Cortex of kidney (tissue), 1 donor: ENCODE data around the gene KCNIP1.

Source experiments
- DNase-seq: peaks from one replicate; lab custom pipeline; 2025; lab: John Stamatoyannopoulos, UW

Gene KCNIP1

DNA sequence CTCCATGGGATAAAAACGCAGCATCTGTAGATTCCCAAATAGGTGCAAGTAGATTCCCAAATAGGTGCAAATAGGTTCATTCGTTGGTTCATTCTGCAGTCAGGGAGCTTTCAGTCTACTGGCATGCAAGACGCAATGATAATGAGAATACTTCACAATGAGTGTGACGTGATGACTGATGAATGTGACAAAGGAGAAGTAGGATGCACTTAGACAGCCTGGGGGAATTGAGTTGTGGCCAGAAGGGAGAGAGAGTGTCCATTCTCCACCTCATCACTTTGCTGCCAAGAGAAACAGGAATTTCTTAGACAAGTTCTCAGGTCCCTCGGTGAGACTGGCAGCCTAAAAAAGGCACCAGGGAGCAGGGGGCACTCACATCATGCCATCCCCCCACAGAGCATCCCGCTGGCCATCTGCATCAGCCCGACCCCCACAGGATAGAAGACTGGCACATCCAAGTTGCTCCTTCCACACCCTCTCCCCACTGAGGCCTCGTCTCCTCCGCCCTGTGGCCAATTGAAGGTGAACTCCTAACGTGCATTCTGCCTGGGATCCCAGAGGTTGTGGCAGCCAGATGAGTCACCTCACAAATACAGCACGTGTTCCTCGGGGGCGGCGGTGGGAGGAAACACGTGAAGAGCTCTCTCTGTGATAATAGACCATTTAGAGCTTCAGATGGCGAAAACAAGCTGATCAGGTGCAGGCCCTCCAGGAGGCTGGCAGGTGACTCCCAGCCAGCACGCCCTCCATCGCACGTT lies 19.9 kb upstream of the KCNIP1 start:
- DNase-seq, result no peak

DNA sequence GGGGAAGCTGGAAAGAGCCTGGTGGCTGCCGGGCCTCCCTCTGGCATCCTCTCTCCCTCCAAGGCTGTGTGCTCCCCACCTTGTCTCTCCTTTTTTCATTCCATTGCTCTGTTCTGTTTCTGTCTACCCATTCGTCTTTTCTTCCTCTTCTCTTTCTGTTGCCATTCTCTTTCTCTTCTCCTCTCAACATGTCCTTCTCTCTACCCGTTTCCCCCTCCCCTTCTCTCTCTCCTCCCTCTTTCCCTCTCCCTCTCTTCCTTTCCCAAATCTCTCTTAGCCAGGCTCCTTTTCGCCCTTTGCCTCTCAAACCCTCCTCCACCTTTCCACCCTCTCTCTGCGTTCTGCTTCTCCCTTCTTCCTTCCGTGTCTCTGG lies 19.4 kb upstream of the KCNIP1 start:
- DNase-seq, result no peak

DNA sequence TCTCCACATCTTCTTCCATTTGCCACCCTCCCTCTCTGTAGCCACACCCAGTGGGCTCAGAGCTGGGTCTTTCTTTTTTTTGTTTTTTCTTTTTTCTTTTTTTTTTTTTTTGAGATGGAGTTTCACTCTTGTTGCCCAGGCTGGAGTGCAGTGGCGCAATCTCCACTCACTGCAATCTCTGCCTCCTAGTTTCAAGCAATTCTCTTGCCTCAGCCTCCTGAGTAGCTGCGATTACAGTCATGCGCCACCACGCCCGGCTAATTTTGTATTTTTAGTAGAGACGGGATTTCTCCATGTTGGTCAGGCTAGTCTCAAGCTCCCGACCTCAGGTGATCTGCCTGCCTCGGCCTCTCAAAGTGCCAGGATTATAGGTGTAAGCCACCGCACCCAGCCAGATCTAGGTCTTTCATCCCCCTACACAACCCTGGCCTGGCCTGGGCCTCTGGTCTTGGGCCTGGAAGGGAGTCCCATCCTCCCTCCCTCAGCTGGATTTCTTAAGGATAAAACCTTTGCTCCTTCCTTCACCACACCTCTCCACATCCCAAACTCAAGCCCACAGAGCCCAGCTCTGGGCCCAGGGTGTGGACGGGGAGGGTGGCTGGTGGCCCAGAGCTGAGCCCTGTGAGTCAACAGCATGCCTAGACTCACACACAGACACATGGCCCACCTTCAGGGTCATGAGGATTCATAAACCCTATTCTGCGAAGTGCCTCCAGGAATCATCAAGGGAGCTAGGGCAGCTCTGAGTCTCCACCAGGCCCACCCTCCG lies 18.8 kb upstream of the KCNIP1 start:
- DNase-seq, result no peak

DNA sequence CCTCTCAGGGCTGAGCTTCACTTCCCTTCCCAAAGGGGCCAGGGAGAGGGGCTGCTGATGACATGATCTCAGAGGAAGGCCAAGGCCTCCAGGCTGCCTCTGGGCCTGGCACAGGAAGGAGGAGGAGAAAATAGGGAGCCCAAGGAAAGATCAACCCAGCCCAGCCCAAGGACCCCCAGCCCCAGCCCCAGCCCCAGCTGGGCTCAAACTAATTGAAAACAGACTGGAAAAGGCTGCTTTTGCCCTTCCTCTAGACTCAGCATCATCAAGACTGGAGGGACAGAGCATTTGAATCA lies 18.3 kb upstream of the KCNIP1 start:
- DNase-seq, result no peak

DNA sequence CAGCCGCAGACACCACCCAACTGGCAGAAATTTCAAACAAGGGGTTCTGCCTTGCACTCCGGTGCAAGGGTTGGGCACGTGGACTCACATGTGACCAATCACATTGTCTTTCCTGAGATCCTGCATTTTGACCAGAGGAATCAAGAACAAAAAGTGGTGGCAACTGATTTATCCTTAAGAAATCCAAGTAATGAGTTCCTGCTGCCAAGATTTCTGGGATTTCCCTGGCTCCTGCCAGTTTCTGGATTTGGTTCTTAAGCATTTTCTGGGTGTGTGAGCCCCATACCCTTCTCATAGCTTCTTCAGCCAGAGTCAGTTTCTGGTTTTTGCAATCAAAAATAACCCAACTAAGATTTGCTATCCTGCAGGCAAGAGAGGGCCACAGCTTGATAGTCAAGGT lies 17.4 kb upstream of the KCNIP1 start:
- no peak for DNase-seq

DNA sequence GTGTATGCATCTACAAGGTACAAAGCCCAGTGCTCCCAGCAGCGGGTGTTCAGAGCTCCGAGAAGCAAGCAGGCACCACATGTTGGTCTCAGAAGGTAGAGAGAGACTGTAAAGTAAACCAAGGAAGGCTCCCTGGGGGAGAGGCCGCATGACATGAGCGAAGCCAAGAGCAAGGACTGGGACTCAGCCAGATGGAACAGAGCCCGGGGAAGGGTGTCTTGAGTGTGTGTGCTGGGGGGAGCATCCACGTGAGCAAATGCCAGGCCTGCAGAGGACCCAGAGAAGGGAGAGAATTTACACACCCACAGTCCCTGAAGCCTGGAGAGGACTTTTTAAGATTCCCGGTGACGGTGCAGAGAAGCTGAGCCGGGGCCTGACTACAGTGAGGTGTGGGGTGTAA lies 15.2 kb upstream of the KCNIP1 start:
- no peak for DNase-seq

DNA sequence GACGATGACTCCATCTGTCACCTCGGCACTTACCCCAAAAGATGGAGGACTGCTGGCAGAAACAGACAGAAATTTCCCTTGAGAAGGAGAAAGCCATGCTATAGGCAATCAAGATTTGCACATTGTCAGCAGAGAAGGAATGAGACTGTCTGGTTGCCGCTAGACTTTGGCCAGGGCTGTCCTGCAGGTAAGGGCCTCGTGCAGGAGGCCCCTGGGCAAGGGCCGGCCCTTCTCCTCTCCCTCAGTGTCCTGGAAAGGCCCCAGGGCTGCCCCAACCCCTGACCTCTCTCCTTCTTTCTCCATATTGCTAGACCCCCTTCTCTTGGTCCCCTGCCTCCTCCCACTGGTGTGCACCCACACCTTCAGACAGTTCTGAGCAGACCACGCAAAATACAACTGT lies 14.6 kb upstream of the KCNIP1 start:
- DNase-seq, result no peak

DNA sequence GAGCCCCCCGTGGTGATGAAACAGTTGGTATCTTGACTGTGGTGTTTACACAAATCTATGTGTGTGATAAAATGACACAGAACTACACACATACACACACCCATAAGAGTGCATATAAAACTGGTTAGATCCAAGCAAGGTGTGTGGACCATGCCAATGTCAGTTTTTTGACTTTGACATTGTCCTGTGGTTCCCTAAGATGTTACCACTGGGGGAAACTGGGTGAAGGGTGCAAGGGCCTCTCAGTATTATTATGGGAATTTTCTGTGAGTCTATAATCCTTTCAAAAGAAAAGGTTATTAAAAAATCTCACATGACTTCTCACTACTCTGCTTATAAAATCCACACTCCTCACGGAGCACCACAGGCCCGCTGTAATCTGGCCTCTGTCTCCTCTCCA lies 13.4 kb upstream of the KCNIP1 start:
- no peak for DNase-seq

DNA sequence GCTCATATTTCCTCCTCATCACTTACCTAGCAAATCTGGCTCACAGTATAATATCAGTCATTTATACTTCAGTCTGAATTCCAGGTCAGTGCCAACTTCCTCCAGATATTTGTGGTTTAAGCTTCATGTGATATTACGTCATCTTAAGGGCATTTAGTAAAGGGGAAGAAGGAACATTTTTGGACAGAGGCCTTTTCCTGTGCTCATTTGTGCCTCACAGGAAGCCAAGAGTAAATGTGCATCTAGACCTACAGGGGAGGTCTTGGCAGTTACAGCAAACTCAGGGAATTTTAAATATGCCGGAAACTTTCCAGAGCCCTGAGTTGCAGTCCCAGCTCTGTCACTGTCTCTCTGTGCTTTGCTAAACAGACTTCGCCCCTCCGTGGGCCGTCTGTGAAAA lies 12.3 kb upstream of the KCNIP1 start:
- no peak for DNase-seq

DNA sequence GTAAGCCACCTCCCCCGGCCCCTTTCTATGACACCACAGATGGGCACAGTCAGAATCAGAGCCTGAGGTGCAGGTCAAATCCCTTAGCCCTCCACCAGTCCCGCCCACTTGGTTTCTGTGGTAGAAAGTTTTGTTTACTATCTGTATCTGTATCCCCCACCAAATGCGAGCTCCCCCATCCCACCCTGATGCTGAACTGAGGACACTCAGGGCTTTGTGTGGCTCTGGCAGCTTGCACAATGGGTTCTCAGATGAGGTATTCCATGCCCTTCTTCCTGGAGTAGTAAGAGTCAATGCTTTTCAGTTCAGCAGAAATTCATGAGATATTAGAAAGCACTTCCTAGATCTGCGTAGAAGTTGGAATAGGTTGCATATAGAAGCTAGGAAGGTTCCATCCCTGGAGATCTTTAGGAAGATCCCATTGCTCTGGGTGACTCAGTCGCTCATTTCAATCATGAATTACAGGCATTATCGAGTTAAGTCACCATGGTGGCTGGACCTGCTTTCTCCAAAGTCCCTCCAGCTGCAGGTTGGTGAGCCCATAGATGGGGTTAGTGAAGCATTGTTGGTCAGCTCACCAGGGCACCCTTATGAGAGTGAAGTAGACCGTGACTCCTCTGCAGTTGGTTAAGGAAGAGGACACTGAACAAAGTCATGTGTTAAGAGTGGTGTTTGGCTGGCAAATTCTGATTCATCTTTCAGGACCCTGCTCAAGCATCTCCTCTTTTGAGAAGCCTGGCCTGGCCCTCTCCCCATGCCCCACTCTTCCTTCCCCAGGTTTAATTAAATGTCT lies 10.6 kb upstream of the KCNIP1 start:
- no peak for DNase-seq

DNA sequence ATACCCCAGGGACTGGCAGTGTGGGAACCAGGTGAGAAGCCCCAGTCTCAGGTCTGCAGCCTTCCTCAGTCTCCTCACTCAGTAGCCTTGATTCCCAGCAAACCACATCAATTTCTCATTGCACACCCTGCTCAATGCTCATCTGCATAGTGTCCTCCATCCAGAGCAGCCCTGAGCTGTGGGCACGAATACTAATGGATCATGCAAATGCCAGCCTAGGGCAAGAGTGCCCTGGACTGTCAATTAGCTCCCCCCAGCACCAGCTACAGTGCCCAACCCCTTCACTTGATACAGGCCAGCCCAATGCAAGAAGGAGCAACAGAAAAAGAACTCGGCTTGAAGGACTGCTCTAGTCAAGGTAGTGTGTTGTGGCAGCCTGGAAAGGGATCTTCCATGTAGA lies 9.8 kb upstream of the KCNIP1 start:
- DNase-seq, result no peak

DNA sequence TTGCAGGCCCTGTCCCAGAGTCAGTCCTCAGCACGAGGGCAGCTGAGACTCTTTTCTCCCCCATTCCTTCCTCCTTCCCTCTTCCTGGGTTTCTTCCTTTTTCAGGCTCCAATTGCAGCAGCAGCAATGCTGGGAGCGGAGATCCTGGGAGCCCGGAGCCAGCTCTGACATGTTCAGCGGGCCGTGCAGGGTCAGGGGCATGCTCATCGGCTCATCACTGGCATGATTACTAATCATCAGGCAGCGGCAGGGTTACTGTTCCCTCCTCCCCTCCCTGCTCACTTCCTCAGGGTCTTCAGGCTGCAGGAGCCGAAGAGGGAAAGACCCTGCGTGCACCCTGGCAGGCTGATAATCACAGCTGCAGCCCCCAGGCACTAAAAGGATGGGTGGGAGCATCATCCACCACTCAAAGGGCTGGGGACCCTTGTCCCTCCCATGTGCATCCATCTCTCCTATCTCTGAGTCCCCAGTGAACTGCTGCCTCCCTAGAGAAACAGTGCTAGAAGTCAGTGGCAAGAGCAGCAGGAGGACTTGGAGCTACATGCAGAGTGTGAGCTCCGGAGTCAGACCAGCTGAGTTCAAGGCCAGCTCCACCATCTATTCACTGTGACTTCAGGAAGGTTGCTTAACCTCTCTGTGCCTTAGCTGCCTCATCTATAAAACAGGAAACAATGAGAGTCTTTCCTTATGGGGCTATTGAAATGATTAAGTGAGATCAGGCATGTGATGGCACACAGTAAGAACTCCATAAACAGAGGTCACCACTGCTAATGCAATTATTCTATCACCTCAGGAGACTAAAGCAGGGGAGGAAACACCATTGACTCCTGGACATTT lies 7.8 kb upstream of the KCNIP1 start:
- no peak for DNase-seq

DNA sequence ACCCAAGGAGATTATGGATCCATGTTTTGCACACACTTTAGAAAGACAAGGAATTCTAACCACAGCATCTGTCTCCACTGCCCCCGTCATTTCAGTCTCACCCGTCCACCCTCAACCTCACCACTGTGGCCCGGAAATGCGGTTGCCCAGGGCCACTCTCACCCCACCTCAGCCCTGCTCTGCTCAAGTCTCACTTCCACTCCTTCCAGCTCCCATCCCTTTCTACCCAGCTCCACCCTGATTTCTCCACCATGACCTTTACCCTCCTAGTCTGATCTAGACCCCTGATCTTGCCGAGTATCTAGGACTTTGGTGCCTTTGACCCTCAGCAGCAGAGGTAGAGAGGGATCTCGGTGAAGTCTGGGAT lies 7.2 kb upstream of the KCNIP1 start:
- DNase-seq, result no peak

DNA sequence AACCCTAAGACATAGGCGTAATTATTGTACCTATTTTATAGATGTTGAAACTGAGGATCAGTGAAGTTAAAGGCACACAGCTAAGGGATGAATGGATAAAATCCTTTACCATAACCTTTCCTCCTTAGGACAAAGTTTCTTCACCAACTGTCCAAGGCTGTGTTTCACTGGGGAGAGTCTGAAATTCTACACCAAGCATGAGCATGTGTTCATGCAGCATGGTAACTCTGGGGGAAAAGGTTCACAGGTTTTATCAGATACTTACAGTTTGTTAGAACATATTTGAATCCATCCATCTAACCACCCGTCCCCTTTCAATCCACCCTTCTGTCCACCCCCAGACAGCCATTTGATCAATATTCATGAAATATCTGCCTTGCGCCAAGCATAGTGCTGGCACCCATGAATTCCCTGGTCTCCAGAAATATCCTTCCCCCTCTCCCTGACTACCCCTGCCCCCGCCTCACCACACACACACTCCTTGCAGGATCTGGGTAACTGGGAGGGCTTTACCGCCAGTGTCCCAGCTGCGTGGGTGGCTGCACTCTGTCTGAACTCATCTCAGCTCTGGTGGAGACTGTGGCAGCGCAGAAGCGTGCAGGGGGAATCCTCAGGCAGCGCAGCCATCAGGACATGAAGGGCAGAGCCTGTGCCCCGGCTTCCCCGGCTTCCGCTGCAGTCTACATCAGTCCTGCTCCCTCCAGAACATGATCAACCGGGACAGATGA lies 6.3 kb upstream of the KCNIP1 start:
- no peak for DNase-seq

DNA sequence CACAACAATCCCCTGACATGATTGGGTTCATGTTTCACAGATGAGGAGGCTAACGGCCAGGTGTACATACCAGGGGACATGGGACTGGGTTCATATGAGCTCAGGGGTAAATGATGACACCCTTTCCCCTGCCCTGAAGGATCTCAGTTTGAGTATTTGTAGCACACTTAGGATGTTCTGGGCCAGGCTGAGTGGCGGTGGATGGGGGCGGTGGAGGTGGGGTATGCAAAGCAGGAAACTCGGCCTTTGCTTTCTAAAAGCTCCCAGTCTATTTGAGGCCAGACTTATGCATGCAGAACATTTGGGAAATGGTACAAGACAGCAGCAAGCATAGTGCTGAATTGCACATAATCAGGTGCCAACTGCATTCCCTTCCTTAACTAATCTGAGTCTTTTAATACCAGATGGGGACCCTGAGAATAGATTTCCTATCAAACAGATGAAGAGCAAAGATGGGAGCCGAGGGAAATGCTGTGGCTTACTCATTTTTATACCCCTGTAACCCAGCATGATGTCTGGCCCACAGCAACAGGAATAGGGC lies 4.9 kb upstream of the KCNIP1 start:
- DNase-seq, result no peak

DNA sequence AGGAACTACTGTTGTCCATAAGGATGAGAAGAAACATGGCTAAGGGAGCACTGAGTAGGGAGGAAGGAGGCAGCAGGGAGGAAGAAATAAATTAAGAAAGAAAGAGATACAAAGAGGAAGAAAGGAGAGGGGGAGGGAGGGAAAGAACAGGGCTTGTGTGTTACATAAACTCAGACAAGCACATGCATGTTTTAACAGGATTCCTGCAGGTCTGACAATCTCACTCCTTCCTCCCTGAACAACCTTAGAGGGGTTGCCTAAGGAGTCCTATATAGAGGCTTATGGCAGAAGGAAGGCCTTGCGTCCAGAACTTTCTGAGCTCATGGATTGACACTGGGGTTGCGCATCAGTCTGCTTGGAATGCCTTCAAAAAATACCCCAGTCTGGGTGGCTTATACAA lies 4.2 kb upstream of the KCNIP1 start:
- DNase-seq, result no peak

DNA sequence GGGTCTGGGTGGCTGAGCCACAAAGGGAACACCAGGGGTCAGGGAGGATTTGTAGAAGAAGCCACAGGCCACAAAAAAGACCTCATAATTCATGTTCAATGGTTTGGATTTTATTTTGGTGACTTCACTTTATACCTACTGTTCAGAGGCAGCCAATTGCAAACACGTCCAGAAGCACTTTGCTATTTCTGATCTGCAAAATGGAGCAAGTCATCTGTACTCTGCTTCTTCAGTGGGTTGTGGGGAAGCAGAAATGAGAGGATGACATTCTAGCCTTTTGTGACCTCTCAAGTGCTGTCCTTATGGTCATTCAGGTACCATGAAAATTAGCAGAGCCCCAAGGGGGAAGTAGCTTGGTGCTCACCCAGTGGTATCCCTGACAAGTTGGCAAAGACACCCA lies 2.5 kb upstream of the KCNIP1 start:
- no peak for DNase-seq

DNA sequence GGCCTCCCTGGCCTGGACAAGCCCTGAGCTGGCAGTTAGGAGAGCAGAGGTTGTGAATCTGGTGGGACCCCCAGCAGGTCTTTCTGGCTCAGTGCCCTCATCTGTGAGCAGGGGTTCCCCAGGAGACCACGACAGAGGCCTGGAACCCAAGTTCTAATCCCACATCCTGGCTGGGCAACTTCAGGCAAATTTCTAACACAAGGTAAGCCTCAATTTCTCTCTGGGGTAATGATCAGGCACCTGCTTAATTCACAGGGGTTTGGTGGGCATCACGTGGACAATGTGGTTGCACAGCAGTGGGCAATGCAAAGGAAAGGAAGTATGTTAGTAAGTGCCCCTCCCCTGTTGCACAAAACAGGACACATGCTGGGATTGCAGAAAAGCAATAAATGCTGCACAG lies 1.9 kb upstream of the KCNIP1 start:
- no peak for DNase-seq

DNA sequence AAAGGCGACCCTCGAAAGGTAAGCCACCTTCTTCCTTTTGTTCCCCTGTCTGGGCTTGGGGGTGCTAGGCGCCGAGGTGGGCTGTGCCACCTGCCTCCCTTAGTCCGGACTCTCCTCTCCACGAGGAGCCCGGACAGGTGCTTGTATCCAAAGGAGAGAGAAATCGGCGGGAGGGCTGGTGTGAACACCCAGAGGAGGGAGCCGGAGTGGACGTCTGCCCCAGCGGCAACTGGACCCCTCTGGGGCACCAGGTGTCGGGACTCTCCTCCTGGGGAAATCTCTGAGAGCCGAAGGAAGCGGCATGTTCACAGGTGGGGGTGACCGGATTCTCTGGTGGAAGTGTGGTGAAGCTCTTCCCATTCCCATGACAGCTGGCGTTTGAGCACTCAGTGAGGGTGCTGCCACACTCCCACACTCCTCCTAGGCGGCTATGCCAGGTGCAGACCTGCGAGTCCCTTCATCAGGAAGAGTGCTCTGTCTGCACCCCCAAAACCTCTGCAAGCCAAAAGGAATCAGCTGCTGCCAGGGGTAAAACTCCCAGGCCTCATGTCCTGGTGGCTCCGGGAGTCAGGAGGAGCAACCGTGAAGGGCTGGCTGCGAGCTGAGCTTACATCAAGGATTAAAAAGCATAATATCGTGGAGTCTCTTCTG lies 921 bp downstream of the KCNIP1 start:
- no peak for DNase-seq

DNA sequence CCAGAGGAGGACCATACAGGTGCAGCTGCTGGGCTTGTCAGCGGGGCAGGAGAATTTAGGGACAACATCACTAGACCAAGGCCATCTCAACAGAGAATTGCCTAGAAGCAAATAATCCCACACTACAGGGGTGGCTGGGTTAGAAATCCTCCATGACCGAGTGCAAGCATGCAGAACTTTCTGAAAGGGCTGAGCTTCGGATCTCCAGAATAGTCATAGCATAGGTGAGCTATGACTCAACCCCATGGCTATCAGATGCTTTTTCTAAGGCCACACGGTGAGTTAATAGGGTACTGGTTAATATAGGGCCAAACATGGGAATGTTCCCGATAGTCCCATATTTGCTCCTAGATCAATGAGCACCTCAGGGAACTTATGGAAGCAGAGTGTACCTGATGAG lies 4.2 kb downstream of the KCNIP1 start:
- DNase-seq, result no peak
